ENCODE measurements around the gene FLNA.
"Not testable (repeated sequence)": the region's sequence is repeated elsewhere in the genome, so short reads cannot be mapped to it uniquely, and the experiment has no call there.

The FLNA gene

GRCh38 chrX:154401918-154402621 lies 27.6 kb upstream of the FLNA start:
- DNase-seq = no peak
- Histone ChIP-seq H3K9me3 (ENCODE audit: severe bottlenecking) (no peaks in the 10 kb centered on the region), H3K36me3 (peaks cover 59% of the 10 kb centered on the region), H3K4me3 (ENCODE audit: low read depth, low read length) (no peak overlapping the region), H3K27ac (peak overlapping the region; percentile 14; the same call in 1 of the 2 replicates), H3K27me3 (ENCODE audit: insufficient read depth, low read depth, severe bottlenecking) (peaks cover 3% of the 10 kb centered on the region)
- TF ChIP-seq, protein P1, sequence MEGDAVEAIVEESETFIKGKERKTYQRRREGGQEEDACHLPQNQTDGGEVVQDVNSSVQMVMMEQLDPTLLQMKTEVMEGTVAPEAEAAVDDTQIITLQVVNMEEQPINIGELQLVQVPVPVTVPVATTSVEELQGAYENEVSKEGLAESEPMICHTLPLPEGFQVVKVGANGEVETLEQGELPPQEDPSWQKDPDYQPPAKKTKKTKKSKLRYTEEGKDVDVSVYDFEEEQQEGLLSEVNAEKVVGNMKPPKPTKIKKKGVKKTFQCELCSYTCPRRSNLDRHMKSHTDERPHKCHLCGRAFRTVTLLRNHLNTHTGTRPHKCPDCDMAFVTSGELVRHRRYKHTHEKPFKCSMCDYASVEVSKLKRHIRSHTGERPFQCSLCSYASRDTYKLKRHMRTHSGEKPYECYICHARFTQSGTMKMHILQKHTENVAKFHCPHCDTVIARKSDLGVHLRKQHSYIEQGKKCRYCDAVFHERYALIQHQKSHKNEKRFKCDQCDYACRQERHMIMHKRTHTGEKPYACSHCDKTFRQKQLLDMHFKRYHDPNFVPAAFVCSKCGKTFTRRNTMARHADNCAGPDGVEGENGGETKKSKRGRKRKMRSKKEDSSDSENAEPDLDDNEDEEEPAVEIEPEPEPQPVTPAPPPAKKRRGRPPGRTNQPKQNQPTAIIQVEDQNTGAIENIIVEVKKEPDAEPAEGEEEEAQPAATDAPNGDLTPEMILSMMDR (IDR thresholded peaks at IDR 0.05; ENCODE audit: low read depth, low read length) = no peak

GRCh38 chrX:154401045-154401799 lies 26.8 kb upstream of the FLNA start:
- no peak overlapping the region for H3K27ac ChIP-seq

GRCh38 chrX:154400369-154400817 lies 26.0 kb upstream of the FLNA start:
- not testable (repeated sequence) for DNase-seq; H3K27ac ChIP-seq; H3K9me3 ChIP-seq (ENCODE audit: severe bottlenecking); H3K4me3 ChIP-seq (ENCODE audit: low read depth, low read length); H3K27me3 ChIP-seq (ENCODE audit: insufficient read depth, low read depth, severe bottlenecking)
- H3K36me3 ChIP-seq = peaks cover 59% of the 10 kb centered on the region

More at GRCh38 chrX:154401045-154401799, 26.8 kb upstream of the FLNA start:
- no peak for DNase-seq
- Histone ChIP-seq H3K36me3 (peaks cover 59% of the 10 kb centered on the region), H3K27me3 (ENCODE audit: insufficient read depth, low read depth, severe bottlenecking) (peaks cover 3% of the 10 kb centered on the region), H3K4me3 (ENCODE audit: low read depth, low read length) (no peak overlapping the region), H3K9me3 (ENCODE audit: severe bottlenecking) (no peaks in the 10 kb centered on the region)
- TF ChIP-seq, protein P1 (IDR thresholded peaks at IDR 0.05; ENCODE audit: low read depth, low read length) = no peak

DNA sequence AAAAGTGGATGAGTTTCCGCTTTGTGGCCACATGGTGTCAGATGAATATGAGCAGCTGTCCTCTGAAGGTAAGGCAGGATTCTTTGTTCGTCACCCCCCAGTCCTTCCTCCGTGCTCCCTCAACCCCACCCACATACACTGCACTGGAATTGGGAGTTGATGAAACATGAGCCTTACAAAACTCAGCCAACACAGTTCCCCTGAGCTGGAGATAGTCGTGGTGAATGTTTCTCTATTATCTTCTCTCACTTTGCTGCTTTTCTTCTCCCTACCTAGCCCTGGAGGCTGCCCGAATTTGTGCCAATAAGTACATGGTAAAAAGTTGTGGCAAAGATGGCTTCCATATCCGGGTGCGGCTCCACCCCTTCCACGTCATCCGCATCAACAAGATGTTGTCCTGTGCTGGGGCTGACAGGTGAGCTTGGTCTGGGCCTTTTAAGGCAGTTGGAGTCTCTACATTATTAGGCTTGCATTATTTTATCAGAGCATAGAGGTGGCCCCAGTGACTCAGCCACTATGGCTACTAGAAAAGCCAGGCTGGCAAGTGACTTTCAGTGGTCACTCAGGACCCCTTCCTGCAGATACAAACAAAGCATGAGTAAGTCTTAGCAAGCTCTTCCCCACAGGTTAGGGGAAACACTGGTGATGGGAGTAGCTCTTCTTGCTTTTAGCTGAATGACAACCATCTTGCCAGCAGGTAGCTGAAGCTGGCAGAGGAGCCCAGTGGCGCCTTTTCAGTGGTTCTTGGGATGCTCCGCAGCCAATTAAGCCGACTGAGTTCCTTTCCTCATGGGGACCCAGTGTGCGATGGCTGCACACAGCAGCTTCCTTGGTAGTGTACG lies 25.3 kb upstream of the FLNA start:
- H3K36me3 ChIP-seq = peaks cover 54% of the 10 kb centered on the region
- H3K4me3 ChIP-seq (ENCODE audit: low read depth, low read length) = peak overlapping the region; percentile 66
- no peaks in the 10 kb centered on the region for H3K9me3 ChIP-seq (ENCODE audit: severe bottlenecking)
- TF ChIP-seq, protein P1 (IDR thresholded peaks at IDR 0.05; ENCODE audit: low read depth, low read length) = no peak
- H3K27me3 ChIP-seq (ENCODE audit: insufficient read depth, low read depth, severe bottlenecking) = peaks cover 3% of the 10 kb centered on the region
- H3K27ac ChIP-seq = peak overlapping the region; percentile 99
- DNase-seq = no peak

DNA sequence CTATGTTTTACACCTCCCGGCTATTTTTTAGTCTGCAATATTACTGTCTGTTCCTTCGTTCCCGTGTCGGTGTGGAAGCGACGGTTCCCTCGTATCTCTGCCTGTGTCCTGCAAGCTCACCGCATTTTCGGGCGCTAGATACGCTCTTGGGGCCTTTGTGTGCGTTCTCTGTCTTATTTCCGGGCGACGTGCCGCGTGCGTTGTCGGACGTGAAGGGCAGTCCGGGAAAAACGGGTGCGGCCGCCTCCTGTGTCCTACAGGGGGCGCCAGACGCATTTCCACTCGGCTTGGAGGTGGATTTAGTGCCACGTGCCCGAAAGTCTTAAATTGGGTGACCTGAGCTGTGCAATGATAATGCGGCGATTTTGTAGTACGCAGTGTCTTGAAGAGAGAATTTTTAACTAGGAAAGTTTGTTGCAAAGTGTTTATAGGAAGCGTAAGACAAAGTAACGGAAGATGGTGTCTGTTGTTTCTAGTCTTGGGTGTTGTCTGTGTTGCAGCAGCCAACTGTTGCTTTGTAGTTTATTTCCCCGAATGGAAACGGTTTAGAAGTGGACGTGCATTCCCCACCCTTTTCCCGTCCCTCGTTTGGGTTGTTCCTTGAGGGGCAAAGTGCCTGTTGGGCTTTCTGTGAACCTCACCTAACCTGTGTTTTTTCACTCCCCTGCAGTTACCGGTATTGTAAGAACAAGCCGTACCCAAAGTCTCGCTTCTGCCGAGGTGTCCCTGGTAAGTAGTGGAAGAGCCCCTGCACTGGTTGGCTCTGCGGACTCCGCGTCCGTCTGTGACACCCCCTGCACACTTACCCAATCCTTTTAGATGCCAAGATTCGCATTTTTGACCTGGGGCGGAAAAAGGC lies 24.5 kb upstream of the FLNA start:
- TF ChIP-seq, protein P1 (IDR thresholded peaks at IDR 0.05; ENCODE audit: low read depth, low read length) = peak; percentile 89
- peak; percentile 93 for DNase-seq
- H3K4me3 ChIP-seq (ENCODE audit: low read depth, low read length) = peak overlapping the region; percentile 66

More for the DNA sequence above, 24.5 kb upstream of the FLNA start:
- no peaks in the 10 kb centered on the region for H3K9me3 ChIP-seq (ENCODE audit: severe bottlenecking)
- peaks cover 3% of the 10 kb centered on the region for H3K27me3 ChIP-seq (ENCODE audit: insufficient read depth, low read depth, severe bottlenecking)
- H3K36me3 ChIP-seq = peaks cover 54% of the 10 kb centered on the region
- peak overlapping the region; percentile 99 for H3K27ac ChIP-seq
